T follicular helper cell (primary cell): ENCODE results near the gene TACO1.
A peak's percentile ranks its signal among the peaks of the same experiment; 100 is the strongest.

Source experiments
- DNase-seq: peaks from one replicate; pipeline ENCODE4 v3.0.0-alpha.2; 2020; ENCODE audit warnings: low read depth

The TACO1 gene

GRCh38 chr17:63598281-63598680, 2.4 kb upstream of the TACO1 start:
- DNase-seq, result no peak

GRCh38 chr17:63601439-63602371, 1.0 kb downstream of the TACO1 start:
- DNase-seq, result no peak

GRCh38 chr17:63609816-63610573, 9.3 kb downstream of the TACO1 start:
- no peak for DNase-seq

GRCh38 chr17:63610854-63611253, 10.2 kb downstream of the TACO1 start:
- DNase-seq, result no peak

GRCh38 chr17:63611354-63611753, 10.7 kb downstream of the TACO1 start:
- DNase-seq, result no peak

GRCh38 chr17:63613663-63614062, 13.0 kb downstream of the TACO1 start:
- DNase-seq, result no peak

GRCh38 chr17:63621229-63621683, 20.6 kb downstream of the TACO1 start:
- DNase-seq, result no peak

- peak; percentile 96 for DNase-seq
These were observed 21.2 kb downstream of the TACO1 start, which contains the start of gene MAP3K3 for GRCh38 chr17:63621684-63622573. Gene MAP3K3, plus strand, starts transcription at chr17:63622417. Its CDS starts 343 bp downstream, at chr17:63622760.

GRCh38 chr17:63622574-63623390, 22.1 kb downstream of the TACO1 start:
- peak; percentile 33 for DNase-seq

- no peak for DNase-seq
These were observed 23.3 kb downstream of the TACO1 start for GRCh38 chr17:63623786-63624530.

- no peak for DNase-seq
These were observed 23.8 kb downstream of the TACO1 start for GRCh38 chr17:63624531-63624880.

GRCh38 chr17:63626551-63627180, 26.0 kb downstream of the TACO1 start:
- no peak for DNase-seq

GRCh38 chr17:63629627-63630026, 28.9 kb downstream of the TACO1 start:
- DNase-seq, result no peak

- no peak for DNase-seq
These were observed 30.4 kb downstream of the TACO1 start for GRCh38 chr17:63631062-63631461.

GRCh38 chr17:63631626-63632025, 30.9 kb downstream of the TACO1 start:
- DNase-seq, result no peak

GRCh38 chr17:63633742-63634141, 33.0 kb downstream of the TACO1 start:
- no peak for DNase-seq

GRCh38 chr17:63634163-63634562, 33.5 kb downstream of the TACO1 start:
- DNase-seq, result no peak

- DNase-seq, result no peak
These were observed 34.1 kb downstream of the TACO1 start for GRCh38 chr17:63634816-63635215.

GRCh38 chr17:63635290-63635689, 34.6 kb downstream of the TACO1 start:
- DNase-seq, result no peak

- no peak for DNase-seq
These were observed 35.1 kb downstream of the TACO1 start for GRCh38 chr17:63635787-63636186.
